HCT116 (cell line): ENCODE data around the gene NFIX. TPM values are rescaled to one million over a fixed set of nuclear protein-coding genes. Genes with fewer than 3 reads are reported as not detected.

ENCODE experiments used
- ATAC-seq: fragments of 200-7000 bp; cut with Tn5 transposase; 2 replicates; pipeline ENCODE4 v1.9.1; 2020; ENCODE audit warnings: mild to moderate bottlenecking, moderate library complexity
- BruUV-seq: library from RNA; stranded (reverse); fragments of 400-500 nt; replicated peaks from 2 replicates; lab custom pipeline; 2021; lab: Mats Ljungman, UMichigan
- CTCF ChIA-PET: fragments of 300-600 bp; sonication (Branson Sonifier 250); formaldehyde crosslinking; loops from one replicate; lab custom pipeline; 2021; ENCODE audit warnings: antibody characterized with exemption; lab: Charles Lee
- POLR2A ChIA-PET: fragments of 300-600, 350-600 bp; sonication (Branson Sonifier 250); formaldehyde crosslinking; loops from one replicate; lab custom pipeline; 2021; ENCODE audit warnings: antibody characterized with exemption; lab: Charles Lee
- RAD21 ChIA-PET, 2 experiments: fragments of 300-600 bp; sonication (Branson Sonifier 250); formaldehyde crosslinking; loops; one replicate each; lab custom pipeline; 2023; ENCODE audit warnings: low total read pairs in 2 of 2; ENCODE audit not compliant: uncharacterized antibody in 2 of 2, unreplicated experiment in 2 of 2, low non-redundant PET in 1 of 2; lab: Charles Lee
- DNase-seq: peaks from one replicate; pipeline ENCODE4 v3.0.0-alpha.2; 2010; ENCODE audit warnings: low read depth, low spot score
- H2AFZ ChIP-seq: fragments of 200-600 bp; shearing (Covaris generic), sonication (generic); 2 replicates; pipeline ENCODE4 v1.6.1; 2017; ENCODE audit warnings: low read depth, mixed run types, mixed read lengths, antibody characterized with exemption, low read length; ENCODE audit not compliant: poor library complexity, severe bottlenecking
- H3K27ac ChIP-seq: 2 replicates; pipeline ENCODE4 v1.5.1; 2012; ENCODE audit warnings: low read depth, low read length
- H3K27me3 ChIP-seq: fragments of 200-600 bp; sonication (generic); 2 replicates; pipeline ENCODE4 v1.6.1; 2016; ENCODE audit warnings: mixed run types, low read length, mixed read lengths; ENCODE audit not compliant: insufficient read depth
- H3K36me3 ChIP-seq, 2 experiments: fragments of 200-500 bp in 1 of 2; fragments of 200-600 bp in 1 of 2; sonication (Bioruptor generic) in 1 of 2; sonication (generic) in 1 of 2; 2 replicates each; pipeline versions ENCODE4 v1.5.1 to v1.6.1; 2014 to 2016; ENCODE audit warnings: low read length in 2 of 2, inconsistent platforms in 1 of 2, mixed read lengths in 1 of 2, mixed run types in 1 of 2; ENCODE audit not compliant: insufficient read depth in 2 of 2, control insufficient read depth in 1 of 2
- H3K4me1 ChIP-seq, 2 experiments: fragments of 200-600 bp in 1 of 2; sonication (generic) in 1 of 2; 2 replicates each; pipeline versions ENCODE4 v1.5.1 to v1.6.1; 2012 to 2017; ENCODE audit warnings: low read length in 2 of 2, inconsistent platforms in 1 of 2, mild to moderate bottlenecking in 1 of 2, mixed read lengths in 1 of 2, mixed run types in 1 of 2, moderate library complexity in 1 of 2; ENCODE audit not compliant: insufficient read depth in 2 of 2, control insufficient read depth in 1 of 2
- H3K4me2 ChIP-seq: fragments of 200-600 bp; sonication (generic); 2 replicates; pipeline ENCODE4 v1.6.1; 2017; ENCODE audit warnings: mixed run types, low read length, mixed read lengths
- H3K4me3 ChIP-seq, 2 experiments: fragments of 200-600 bp in 1 of 2; sonication (generic) in 1 of 2; replicated peaks in 1 of 2; 2 replicates each; pipeline ENCODE4 v1.5.1; 2011 to 2016; ENCODE audit warnings: low read length in 2 of 2, control low read depth in 1 of 2, low read depth in 1 of 2, mild to moderate bottlenecking in 1 of 2, mixed read lengths in 1 of 2, mixed run types in 1 of 2
- H3K79me2 ChIP-seq: fragments of 200-600 bp; sonication (generic); 2 replicates; pipeline ENCODE4 v1.6.1; 2017; ENCODE audit warnings: mild to moderate bottlenecking, mixed run types, low read length, moderate library complexity, mixed read lengths; ENCODE audit not compliant: insufficient read depth
- H3K9ac ChIP-seq: fragments of 200-600 bp; sonication (generic); 2 replicates; pipeline ENCODE4 v1.6.1; 2016; ENCODE audit warnings: low read length, mixed read lengths
- H3K9me2 ChIP-seq: fragments of 200-600 bp; sonication (generic), shearing (Covaris generic); 2 replicates; pipeline ENCODE4 v1.6.1; 2017; ENCODE audit warnings: mixed run types, mild to moderate bottlenecking, moderate library complexity; ENCODE audit not compliant: insufficient read depth
- H3K9me3 ChIP-seq, 2 experiments: fragments of 200-500 bp in 1 of 2; fragments of 200-600 bp in 1 of 2; sonication (Bioruptor generic) in 1 of 2; sonication (generic) in 1 of 2; 2 replicates each; pipeline ENCODE4 v1.6.1; 2014 to 2017; ENCODE audit warnings: low read length in 2 of 2, mixed read lengths in 2 of 2, inconsistent platforms in 1 of 2, low read depth in 1 of 2, mild to moderate bottlenecking in 1 of 2, mixed run types in 1 of 2, moderate library complexity in 1 of 2; ENCODE audit not compliant: control insufficient read depth in 1 of 2, insufficient read depth in 1 of 2
- H4K20me1 ChIP-seq: fragments of 200-600 bp; sonication (generic), shearing (Covaris generic); 2 replicates; pipeline ENCODE4 v1.6.1; 2017; ENCODE audit warnings: mixed run types, mild to moderate bottlenecking, moderate library complexity; ENCODE audit not compliant: insufficient read depth
- CBX3 ChIP-seq: IDR thresholded peaks from 2 replicates; pipeline ENCODE4 v1.6.1; 2012; ENCODE audit warnings: low read depth
- EGR1 ChIP-seq: IDR thresholded peaks from 2 replicates; pipeline ENCODE4 v1.6.1; 2012; ENCODE audit warnings: low read depth
- EZH2 ChIP-seq: fragments of 200-600 bp; sonication (generic); IDR thresholded peaks from 2 replicates; pipeline ENCODE4 v1.6.1; 2017; ENCODE audit warnings: antibody characterized with exemption, mixed run types
- EZH2phosphoT487 ChIP-seq: fragments of 200-600 bp; IDR thresholded peaks from 2 replicates; pipeline ENCODE4 v1.6.1; 2018; ENCODE audit warnings: antibody characterized with exemption, borderline replicate concordance
- JUND ChIP-seq: IDR thresholded peaks from 2 replicates; pipeline ENCODE4 v1.6.1; 2012
- POLR2A ChIP-seq: IDR thresholded peaks from 2 replicates; pipeline ENCODE4 v1.7.0; 2011; ENCODE audit warnings: borderline replicate concordance; ENCODE audit not compliant: insufficient read depth, insufficient read length; ENCODE audit errors: extremely low read depth
- POLR2AphosphoS5 ChIP-seq: IDR thresholded peaks from 2 replicates; pipeline ENCODE4 v1.6.1; 2011; ENCODE audit warnings: mild to moderate bottlenecking, low read depth, low read length, moderate library complexity
- RAD21 ChIP-seq: IDR thresholded peaks from 2 replicates; pipeline ENCODE4 v1.6.1; 2012; ENCODE audit warnings: low read depth, mild to moderate bottlenecking
- SIN3A ChIP-seq: IDR thresholded peaks from 2 replicates; pipeline ENCODE4 v1.6.1; 2012; ENCODE audit warnings: low read depth
- SP1 ChIP-seq: IDR thresholded peaks from 2 replicates; pipeline ENCODE4 v1.6.1; 2012; ENCODE audit warnings: low read depth
- SRF ChIP-seq: IDR thresholded peaks from 2 replicates; pipeline ENCODE4 v1.6.1; 2012; ENCODE audit warnings: low read depth
- ZNF274 ChIP-seq: fragments of 200-500 bp; sonication (Bioruptor generic); IDR thresholded peaks from 2 replicates; pipeline ENCODE4 v1.6.1; 2014; ENCODE audit warnings: mild to moderate bottlenecking, low read depth, low read length, inconsistent platforms
- intact Hi-C: fragments of 100-400 bp; cut with micrococcal nuclease; formaldehyde crosslinking; loops from 2 replicates; pipeline ENCODE4 v1.10.0; 2022
- total RNA-seq: library from RNA; stranded (reverse); gene quantifications from one replicate; pipeline ENCODE4 v1.2.1, GENCODE V29; 2021; ENCODE audit not compliant: unreplicated experiment
- TF ChIP-seq, protein P1 (sequence below): IDR thresholded peaks from 2 replicates; pipeline ENCODE4 v1.6.1; 2011; ENCODE audit warnings: mild to moderate bottlenecking, low read length, moderate library complexity; ENCODE audit not compliant: insufficient replicate concordance; ENCODE audit errors: extremely low read depth
- TF ChIP-seq, protein P2 (sequence below): IDR thresholded peaks from 2 replicates; pipeline ENCODE4 v1.6.1; 2012; ENCODE audit warnings: low read depth

The NFIX gene
- total RNA-seq, 1 experiment from 2014 or later = 34.8 TPM

DNA sequence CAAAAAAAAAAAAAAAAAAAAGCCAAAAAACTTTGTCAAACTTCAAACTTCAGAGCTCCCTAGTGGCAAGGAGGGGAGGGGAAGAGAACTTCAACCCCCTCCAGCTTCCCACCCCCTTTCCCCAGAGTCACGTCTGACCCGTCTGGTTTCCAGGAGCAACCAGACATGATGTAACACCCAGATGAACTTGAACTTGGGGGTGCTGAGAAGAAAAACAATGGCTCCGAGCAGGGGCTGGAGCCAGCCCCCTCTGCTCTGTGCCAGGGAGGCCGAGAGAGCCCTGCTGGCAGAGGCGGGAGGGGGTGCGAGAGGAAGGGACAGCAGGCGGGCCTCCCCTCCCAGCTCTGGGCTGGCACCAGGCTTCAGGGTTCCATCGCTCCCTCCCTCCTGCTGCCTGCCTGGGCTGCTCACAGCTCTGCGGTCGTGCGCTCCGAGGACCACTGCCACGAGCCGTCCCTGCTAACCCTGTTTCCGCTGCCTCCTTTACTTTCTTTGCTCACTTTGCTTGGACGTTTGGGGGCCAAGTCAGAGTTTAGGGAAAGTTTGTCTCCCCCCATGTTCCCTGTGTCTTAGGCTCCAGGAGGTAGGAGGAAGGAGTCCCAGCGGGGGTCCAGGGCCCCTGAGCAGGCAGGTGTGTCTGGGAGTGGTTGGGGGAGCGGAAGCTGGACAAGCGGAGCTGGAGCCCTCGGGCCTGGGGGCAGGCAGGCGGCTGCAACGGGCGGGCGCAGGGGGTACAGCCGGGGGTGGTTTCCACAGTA lies 96.3 kb downstream of the NFIX start:
- Histone ChIP-seq H3K4me3 (no peak overlapping the region), H3K36me3 (no peaks in the 10 kb centered on the region), H2AFZ (no peak overlapping the region), H4K20me1 (no peaks in the 10 kb centered on the region), H3K9me3 (no peaks in the 10 kb centered on the region), H3K9me2 (no peaks in the 10 kb centered on the region), H3K27ac (no peak overlapping the region), H3K27me3 (no peaks in the 10 kb centered on the region), H3K4me2 (no peak overlapping the region), H3K9ac (no peak overlapping the region), H3K79me2 (no peaks in the 10 kb centered on the region), H3K4me1 (peaks cover 6 to 16% of the 10 kb centered on the region in 2 experiments; a peak in 3 of 4 replicates)
- RAD21 ChIA-PET = interaction anchor here in 1 of 2 experiments (0.7 kb wide), 1 partner anchor 114 kb away, joined by 11 read pairs; no protein-coding TSS in a partner anchor
- intact Hi-C loops = loop anchor here (5.0 kb wide), 1 partner anchor 59 kb away; no protein-coding TSS in a partner anchor
- CTCF ChIA-PET = interaction anchor here (1.4 to 6.6 kb wide), 4 partner anchors 30 to 126 kb away, joined by 4 to 94 read pairs (median 8); no protein-coding TSS in a partner anchor
- BruUV-seq = no TSS peak
- ATAC-seq = no peak
- DNase-seq = no peak
- no peak for TF ChIP-seq SIN3A
- TF ChIP-seq SRF = no peak
- no peak for TF ChIP-seq JUND
- TF ChIP-seq, all 23 proteins: peak for 0
- POLR2A ChIA-PET = no interaction called here

DNA sequence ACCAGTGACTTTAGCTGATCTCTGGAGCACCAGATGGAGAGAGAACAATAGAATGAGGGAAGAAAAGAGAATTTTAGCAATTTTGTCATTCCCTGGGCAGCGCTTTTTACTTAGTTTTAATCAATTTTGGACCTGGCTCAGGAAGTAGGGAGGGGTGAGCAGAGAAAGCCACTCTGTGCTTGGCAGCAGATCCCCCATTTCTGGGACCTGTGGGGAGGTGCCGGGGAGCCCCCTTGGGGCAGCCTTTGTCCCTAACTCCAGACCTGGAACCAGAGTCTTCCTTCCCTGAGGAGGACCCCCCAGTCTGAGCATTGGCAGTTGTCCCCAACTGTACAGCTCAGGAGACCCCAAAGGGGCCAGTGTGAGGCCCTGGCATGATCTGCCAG lies 96.9 kb downstream of the NFIX start:
- peaks cover 6 to 16% of the 10 kb centered on the region in 2 experiments; a peak in 3 of 4 replicates for H3K4me1 ChIP-seq
- H3K9me2 ChIP-seq = no peaks in the 10 kb centered on the region
- no peak for DNase-seq
- no peak overlapping the region for H2AFZ ChIP-seq
- ATAC-seq = no peak
- CTCF ChIA-PET = interaction anchor here (1.4 to 6.6 kb wide), 4 partner anchors 31 to 127 kb away, joined by 4 to 94 read pairs (median 8); no protein-coding TSS in a partner anchor
- intact Hi-C loops = loop anchor here (5.0 kb wide), 1 partner anchor 60 kb away; no protein-coding TSS in a partner anchor
- H3K9ac ChIP-seq = no peak overlapping the region
- H3K27ac ChIP-seq = no peak overlapping the region
- H3K9me3 ChIP-seq = no peaks in the 10 kb centered on the region
- H3K79me2 ChIP-seq = no peaks in the 10 kb centered on the region
- RAD21 ChIA-PET = interaction anchor here in 1 of 2 experiments (2.5 kb wide), 1 partner anchor 114 kb away, joined by 20 read pairs; no protein-coding TSS in a partner anchor
- no peak overlapping the region for H3K4me2 ChIP-seq
- H4K20me1 ChIP-seq = no peaks in the 10 kb centered on the region
- no peaks in the 10 kb centered on the region for H3K36me3 ChIP-seq
- BruUV-seq = no TSS peak
- H3K4me3 ChIP-seq = no peak overlapping the region
- POLR2A ChIA-PET = no interaction called here
- no peaks in the 10 kb centered on the region for H3K27me3 ChIP-seq
- TF ChIP-seq POLR2A = no peak
- no peak for TF ChIP-seq SRF
- no peak for TF ChIP-seq CBX3
- TF ChIP-seq SIN3A = no peak
- no peak for TF ChIP-seq EGR1
- TF ChIP-seq EZH2phosphoT487 = no peak
- no peak for TF ChIP-seq RAD21
- no peak for TF ChIP-seq EZH2
- no peak for TF ChIP-seq JUND
- TF ChIP-seq ZNF274 = no peak
- TF ChIP-seq, protein P1, sequence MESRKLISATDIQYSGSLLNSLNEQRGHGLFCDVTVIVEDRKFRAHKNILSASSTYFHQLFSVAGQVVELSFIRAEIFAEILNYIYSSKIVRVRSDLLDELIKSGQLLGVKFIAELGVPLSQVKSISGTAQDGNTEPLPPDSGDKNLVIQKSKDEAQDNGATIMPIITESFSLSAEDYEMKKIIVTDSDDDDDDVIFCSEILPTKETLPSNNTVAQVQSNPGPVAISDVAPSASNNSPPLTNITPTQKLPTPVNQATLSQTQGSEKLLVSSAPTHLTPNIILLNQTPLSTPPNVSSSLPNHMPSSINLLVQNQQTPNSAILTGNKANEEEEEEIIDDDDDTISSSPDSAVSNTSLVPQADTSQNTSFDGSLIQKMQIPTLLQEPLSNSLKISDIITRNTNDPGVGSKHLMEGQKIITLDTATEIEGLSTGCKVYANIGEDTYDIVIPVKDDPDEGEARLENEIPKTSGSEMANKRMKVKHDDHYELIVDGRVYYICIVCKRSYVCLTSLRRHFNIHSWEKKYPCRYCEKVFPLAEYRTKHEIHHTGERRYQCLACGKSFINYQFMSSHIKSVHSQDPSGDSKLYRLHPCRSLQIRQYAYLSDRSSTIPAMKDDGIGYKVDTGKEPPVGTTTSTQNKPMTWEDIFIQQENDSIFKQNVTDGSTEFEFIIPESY = no peak
- TF ChIP-seq, protein P2, sequence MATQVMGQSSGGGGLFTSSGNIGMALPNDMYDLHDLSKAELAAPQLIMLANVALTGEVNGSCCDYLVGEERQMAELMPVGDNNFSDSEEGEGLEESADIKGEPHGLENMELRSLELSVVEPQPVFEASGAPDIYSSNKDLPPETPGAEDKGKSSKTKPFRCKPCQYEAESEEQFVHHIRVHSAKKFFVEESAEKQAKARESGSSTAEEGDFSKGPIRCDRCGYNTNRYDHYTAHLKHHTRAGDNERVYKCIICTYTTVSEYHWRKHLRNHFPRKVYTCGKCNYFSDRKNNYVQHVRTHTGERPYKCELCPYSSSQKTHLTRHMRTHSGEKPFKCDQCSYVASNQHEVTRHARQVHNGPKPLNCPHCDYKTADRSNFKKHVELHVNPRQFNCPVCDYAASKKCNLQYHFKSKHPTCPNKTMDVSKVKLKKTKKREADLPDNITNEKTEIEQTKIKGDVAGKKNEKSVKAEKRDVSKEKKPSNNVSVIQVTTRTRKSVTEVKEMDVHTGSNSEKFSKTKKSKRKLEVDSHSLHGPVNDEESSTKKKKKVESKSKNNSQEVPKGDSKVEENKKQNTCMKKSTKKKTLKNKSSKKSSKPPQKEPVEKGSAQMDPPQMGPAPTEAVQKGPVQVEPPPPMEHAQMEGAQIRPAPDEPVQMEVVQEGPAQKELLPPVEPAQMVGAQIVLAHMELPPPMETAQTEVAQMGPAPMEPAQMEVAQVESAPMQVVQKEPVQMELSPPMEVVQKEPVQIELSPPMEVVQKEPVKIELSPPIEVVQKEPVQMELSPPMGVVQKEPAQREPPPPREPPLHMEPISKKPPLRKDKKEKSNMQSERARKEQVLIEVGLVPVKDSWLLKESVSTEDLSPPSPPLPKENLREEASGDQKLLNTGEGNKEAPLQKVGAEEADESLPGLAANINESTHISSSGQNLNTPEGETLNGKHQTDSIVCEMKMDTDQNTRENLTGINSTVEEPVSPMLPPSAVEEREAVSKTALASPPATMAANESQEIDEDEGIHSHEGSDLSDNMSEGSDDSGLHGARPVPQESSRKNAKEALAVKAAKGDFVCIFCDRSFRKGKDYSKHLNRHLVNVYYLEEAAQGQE = no peak
- TF ChIP-seq POLR2AphosphoS5 = no peak
- TF ChIP-seq SP1 = no peak
